Endodermal cell (in vitro differentiated cells): ENCODE data around the gene YEATS2. TPM values are rescaled to one million over a fixed set of nuclear protein-coding genes. Genes with fewer than 3 reads are reported as not detected.

Experiments
- DNase-seq: peaks from one replicate; pipeline ENCODE4 v3.0.0-alpha.2; 2017
- H3K27ac ChIP-seq: 2 replicates; pipeline ENCODE4 v1.5.1; 2013; ENCODE audit warnings: mild to moderate bottlenecking, low read depth, low read length, moderate library complexity
- H3K27me3 ChIP-seq: 2 replicates; pipeline ENCODE4 v1.6.1; 2013; ENCODE audit warnings: mild to moderate bottlenecking, low read length, moderate library complexity; ENCODE audit not compliant: insufficient read depth, control insufficient read depth, poor library complexity, severe bottlenecking
- H3K36me3 ChIP-seq: 2 replicates; pipeline ENCODE4 v1.7.0; 2013; ENCODE audit warnings: mild to moderate bottlenecking, low read length, moderate library complexity; ENCODE audit not compliant: control insufficient read depth, insufficient read depth
- H3K4me1 ChIP-seq: one replicate; pipeline ENCODE4 v1.7.0; 2013; ENCODE audit warnings: low read length; ENCODE audit not compliant: control insufficient read depth, insufficient read depth
- H3K4me3 ChIP-seq: 2 replicates; pipeline ENCODE4 v1.5.1; 2013; ENCODE audit warnings: mild to moderate bottlenecking, low read length, moderate library complexity
- H3K9ac ChIP-seq: 2 replicates; pipeline ENCODE4 v1.6.1; 2013; ENCODE audit warnings: mild to moderate bottlenecking, low read length, moderate library complexity; ENCODE audit not compliant: poor library complexity, severe bottlenecking; ENCODE audit errors: extremely low read depth
- H3K9me3 ChIP-seq: 2 replicates; pipeline ENCODE4 v1.6.1; 2013; ENCODE audit warnings: mild to moderate bottlenecking, low read length, moderate library complexity; ENCODE audit not compliant: control insufficient read depth
- H3K27ac Mint-ChIP-seq: 2 replicates; pipeline ENCODE4 v1.8.0; 2020; ENCODE audit warnings: mixed read lengths
- H3K27me3 Mint-ChIP-seq: 2 replicates; pipeline ENCODE4 v1.8.0; 2021; ENCODE audit warnings: mild to moderate bottlenecking, mixed read lengths; ENCODE audit not compliant: insufficient read depth
- H3K36me3 Mint-ChIP-seq: 2 replicates; pipeline ENCODE4 v1.8.0; 2020; ENCODE audit warnings: low read depth, mixed read lengths
- H3K4me1 Mint-ChIP-seq: 2 replicates; pipeline ENCODE4 v1.8.0; 2020; ENCODE audit warnings: mixed read lengths
- H3K4me3 Mint-ChIP-seq: 2 replicates; pipeline ENCODE4 v1.8.0; 2020; ENCODE audit warnings: mild to moderate bottlenecking, moderate library complexity, mixed read lengths
- H3K9me3 Mint-ChIP-seq: 2 replicates; pipeline ENCODE4 v1.8.0; 2020; ENCODE audit warnings: mild to moderate bottlenecking, mixed read lengths
- CTCF ChIP-seq: fragments of 200-600 bp; sonication (generic); conservative IDR thresholded peaks from 2 replicates; pipeline ENCODE4 v1.5.0; 2021; ENCODE audit warnings: antibody characterized with exemption, mild to moderate bottlenecking
- WGBS, 2 experiments: methylation state at CpG; one replicate each; pipeline versions ENCODE4 v1.1.5 to v1.1.7; 2013; ENCODE audit warnings: missing lambda C conversion rate in 2 of 2, mixed read lengths in 1 of 2; ENCODE audit not compliant: insufficient coverage in 1 of 2, insufficient read length in 1 of 2; 5-methylcytosine and 5-hydroxymethylcytosine counted together
- total RNA-seq, 2 donors: library from RNA; stranded (reverse); fragmentation: NEBNext Ultra II Directional in 1 of 2; extraction: Animal tissue kit (Norgen Biotek cat#: 25700) in 1 of 2; gene quantifications; 2 replicates in 1 of 2; 3 replicates in 1 of 2; pipeline ENCODE4 v1.2.1, GENCODE V29; 2021

YEATS2 gene
- total RNA-seq, 2 donors from 2014 or later: 53.4 to 55.8 TPM

GRCh38 chr3:183837894-183838293, 140.3 kb downstream of the YEATS2 start:
- Mint-ChIP-seq H3K9me3 (no peaks in the 10 kb centered on the region), H3K27me3 (no peaks in the 10 kb centered on the region), H3K4me3 (no peak overlapping the region), H3K36me3 (peaks cover 63% of the 10 kb centered on the region), H3K4me1 (no peaks in the 10 kb centered on the region), H3K27ac (no peak overlapping the region)
- 81 to 83% methylated on average over 1 to 3 of the region's 3 CpGs for WGBS, 2 experiments
- H3K9ac ChIP-seq: no peak overlapping the region
- no peak overlapping the region for H3K4me3 ChIP-seq
- no peaks in the 10 kb centered on the region for H3K4me1 ChIP-seq
- TF ChIP-seq CTCF: no peak
- no peaks in the 10 kb centered on the region for H3K9me3 ChIP-seq
- H3K36me3 ChIP-seq: peaks cover 68% of the 10 kb centered on the region
- no peak for DNase-seq
- H3K27ac ChIP-seq: no peak overlapping the region
- no peaks in the 10 kb centered on the region for H3K27me3 ChIP-seq

- Mint-ChIP-seq H3K27me3 (no peaks in the 10 kb centered on the region), H3K4me1 (no peaks in the 10 kb centered on the region), H3K9me3 (no peaks in the 10 kb centered on the region), H3K27ac (no peak overlapping the region), H3K36me3 (peaks cover 61% of the 10 kb centered on the region), H3K4me3 (no peak overlapping the region)
- 92 to 100% methylated on average over 2 to 4 of the region's 4 CpGs for WGBS, 2 experiments
- no peaks in the 10 kb centered on the region for H3K27me3 ChIP-seq
- peaks cover 67% of the 10 kb centered on the region for H3K36me3 ChIP-seq
- no peaks in the 10 kb centered on the region for H3K4me1 ChIP-seq
- no peak overlapping the region for H3K27ac ChIP-seq
- no peak overlapping the region for H3K4me3 ChIP-seq
- TF ChIP-seq CTCF: no peak
- no peaks in the 10 kb centered on the region for H3K9me3 ChIP-seq
- no peak overlapping the region for H3K9ac ChIP-seq
- no peak for DNase-seq
Measured at GRCh38 chr3:183839751-183840150, 142.2 kb downstream of the YEATS2 start.

DNA sequence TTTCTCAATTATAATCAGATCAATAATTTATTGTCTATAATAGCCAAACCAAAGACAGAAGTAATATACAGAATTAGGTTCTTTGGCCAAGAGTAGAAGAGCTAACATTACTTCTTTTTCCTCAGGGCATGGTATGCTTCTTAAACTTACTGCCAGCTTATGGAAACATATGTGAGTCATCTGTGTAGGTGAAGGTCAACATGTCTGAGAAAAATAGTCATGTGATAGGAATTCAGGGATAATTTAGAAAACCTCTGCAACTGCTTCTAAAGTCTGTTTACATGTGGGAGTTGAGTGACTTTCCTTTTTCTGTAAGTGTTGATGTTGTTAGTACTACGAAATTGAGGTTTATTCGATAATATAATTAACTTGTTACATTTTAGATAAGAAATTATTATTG, 147.0 kb downstream of the YEATS2 start:
- Mint-ChIP-seq H3K9me3 (peaks cover 7% of the 10 kb centered on the region), H3K27me3 (no peaks in the 10 kb centered on the region), H3K4me1 (no peaks in the 10 kb centered on the region), H3K4me3 (no peak overlapping the region), H3K27ac (no peak overlapping the region), H3K36me3 (peaks cover 76% of the 10 kb centered on the region)
- H3K4me3 ChIP-seq: no peak overlapping the region
- no peak for DNase-seq
- no peak overlapping the region for H3K27ac ChIP-seq
- TF ChIP-seq CTCF: no peak
- no CpG with 5 or more reads among the region's 2 CpGs for WGBS, 2 experiments
- H3K36me3 ChIP-seq: peaks cover 88% of the 10 kb centered on the region
- H3K4me1 ChIP-seq: no peaks in the 10 kb centered on the region
- no peak overlapping the region for H3K9ac ChIP-seq
- H3K27me3 ChIP-seq: no peaks in the 10 kb centered on the region
- peaks cover 10% of the 10 kb centered on the region for H3K9me3 ChIP-seq
